WTC11 (cell line): ENCODE data around the gene MCRIP2. TPM values are rescaled to one million over a fixed set of nuclear protein-coding genes. Genes with fewer than 3 reads are reported as not detected.

Experiments used
- ATAC-seq: fragments of 200-7000 bp; cut with Tn5 transposase; 2 replicates; pipeline ENCODE4 v1.10.0; 2021; ENCODE audit warnings: mild to moderate bottlenecking, moderate library complexity
- CTCF ChIA-PET: fragments of 300-600 bp; sonication (Branson Sonifier 250); formaldehyde crosslinking; loops from one replicate; lab custom pipeline; 2021; ENCODE audit warnings: antibody characterized with exemption; lab: Charles Lee
- POLR2A ChIA-PET: fragments of 350-600 bp; sonication (Branson Sonifier 250); formaldehyde crosslinking; loops from one replicate; lab custom pipeline; 2021; ENCODE audit warnings: antibody characterized with exemption; lab: Charles Lee
- DNase-seq: peaks from one replicate; pipeline ENCODE4 v3.0.0; 2021; ENCODE audit warnings: low spot score
- H3K27ac Mint-ChIP-seq: 2 replicates; pipeline ENCODE4 v1.8.0; 2021; ENCODE audit warnings: mixed read lengths
- H3K27me3 Mint-ChIP-seq: 2 replicates; pipeline ENCODE4 v1.8.0; 2021; ENCODE audit warnings: low read depth, mild to moderate bottlenecking, moderate library complexity, mixed read lengths
- H3K36me3 Mint-ChIP-seq: 2 replicates; pipeline ENCODE4 v1.8.0; 2021; ENCODE audit warnings: mixed read lengths
- H3K4me1 Mint-ChIP-seq: 2 replicates; pipeline ENCODE4 v1.8.0; 2022; ENCODE audit warnings: mixed read lengths
- H3K4me3 Mint-ChIP-seq: 2 replicates; pipeline ENCODE4 v1.8.0; 2021; ENCODE audit warnings: mild to moderate bottlenecking, moderate library complexity, mixed read lengths
- H3K9me3 Mint-ChIP-seq: 2 replicates; pipeline ENCODE4 v1.8.0; 2021; ENCODE audit warnings: mixed read lengths
- AFF4 ChIP-seq: sonication (generic); formaldehyde crosslinking; IDR thresholded peaks from 2 replicates; pipeline ENCODE4 v1.8.1; 2023; ENCODE audit warnings: mild to moderate bottlenecking, missing genetic modification reagents, borderline replicate concordance
- CREB1 ChIP-seq: sonication (generic); formaldehyde crosslinking; IDR thresholded peaks from 2 replicates; pipeline ENCODE4 v1.8.0; 2023; ENCODE audit warnings: mild to moderate bottlenecking, missing genetic modification reagents
- E2F5 ChIP-seq: sonication (generic); formaldehyde crosslinking; IDR thresholded peaks from 2 replicates; pipeline ENCODE4 v1.8.1; 2022; ENCODE audit warnings: mild to moderate bottlenecking, moderate library complexity, missing genetic modification reagents
- ELF4 ChIP-seq: sonication (generic); formaldehyde crosslinking; IDR thresholded peaks from 2 replicates; pipeline ENCODE4 v1.8.1; 2022; ENCODE audit warnings: low read depth, mild to moderate bottlenecking, moderate library complexity, missing genetic modification reagents
- ESRRA ChIP-seq: sonication (generic); formaldehyde crosslinking; IDR thresholded peaks from 2 replicates; pipeline ENCODE4 v1.8.1; 2022; ENCODE audit warnings: mild to moderate bottlenecking, missing genetic modification reagents, borderline replicate concordance
- MLX ChIP-seq: sonication (generic); formaldehyde crosslinking; IDR thresholded peaks from 2 replicates; pipeline ENCODE4 v1.8.1; 2023; ENCODE audit warnings: mild to moderate bottlenecking, missing genetic modification reagents, moderate library complexity
- PREB ChIP-seq: sonication (generic); formaldehyde crosslinking; IDR thresholded peaks from 2 replicates; pipeline ENCODE4 v1.8.1; 2022; ENCODE audit warnings: mild to moderate bottlenecking, missing genetic modification reagents, moderate library complexity, borderline replicate concordance
- TEAD1 ChIP-seq: sonication (generic); formaldehyde crosslinking; IDR thresholded peaks from 2 replicates; pipeline ENCODE4 v1.8.0; 2022; ENCODE audit warnings: mild to moderate bottlenecking, missing genetic modification reagents
- TP53 ChIP-seq: sonication (generic); formaldehyde crosslinking; IDR thresholded peaks from 2 replicates; pipeline ENCODE4 v1.8.1; 2023; ENCODE audit warnings: mild to moderate bottlenecking, missing genetic modification reagents
- ZMAT4 ChIP-seq: fragments of 250-450 bp; sonication (Bioruptor Pico); IDR thresholded peaks from 2 replicates; pipeline ENCODE4 v1.9.0; 2021; ENCODE audit warnings: mild to moderate bottlenecking
- ZNF263 ChIP-seq: sonication (generic); formaldehyde crosslinking; IDR thresholded peaks from 2 replicates; pipeline ENCODE4 v1.8.1; 2022; ENCODE audit warnings: low read depth, mild to moderate bottlenecking, moderate library complexity, missing genetic modification reagents
- ZNF423 ChIP-seq: fragments of 250-450 bp; sonication (Bioruptor Pico); IDR thresholded peaks from 2 replicates; pipeline ENCODE4 v2.1.2; 2022; ENCODE audit warnings: mild to moderate bottlenecking, moderate library complexity
- total RNA-seq: library from RNA; stranded (reverse); gene quantifications from 3 replicates; pipeline ENCODE4 v1.2.3, GENCODE V29; 2021
- TF ChIP-seq, protein P1 (sequence below): sonication (generic); formaldehyde crosslinking; IDR thresholded peaks from 2 replicates; pipeline ENCODE4 v1.8.1; 2023; ENCODE audit warnings: mild to moderate bottlenecking, missing genetic modification reagents
- TF ChIP-seq, protein P2 (sequence below): fragments of 250-450 bp; sonication (Bioruptor Pico); IDR thresholded peaks from 2 replicates; pipeline ENCODE4 v1.9.0; 2021; ENCODE audit warnings: mild to moderate bottlenecking

MCRIP2 gene
- total RNA-seq, 1 experiment from 2014 or later = 63.3 TPM

DNA sequence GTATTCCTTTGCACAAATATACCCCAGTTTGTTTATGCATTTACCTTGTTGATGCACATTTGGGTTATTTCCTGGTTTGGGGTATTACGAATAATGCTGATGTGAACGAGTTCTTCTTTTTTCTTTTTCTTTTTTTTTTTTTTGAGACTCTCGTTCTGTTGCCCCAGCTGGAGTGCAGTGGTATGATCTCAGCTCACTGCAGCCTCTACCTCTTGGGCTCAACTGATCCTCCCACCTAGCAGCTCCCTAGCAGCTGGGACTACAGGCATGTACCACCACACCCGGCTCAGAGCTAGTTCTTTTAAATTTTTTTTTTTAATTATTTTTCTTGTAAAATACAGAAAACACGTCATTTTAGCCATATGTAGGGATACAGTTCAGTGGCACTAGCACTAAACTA, 37.7 kb upstream of the MCRIP2 start (continued):
- TF ChIP-seq CREB1 (CRISPR knock-in tag) = no peak

DNA sequence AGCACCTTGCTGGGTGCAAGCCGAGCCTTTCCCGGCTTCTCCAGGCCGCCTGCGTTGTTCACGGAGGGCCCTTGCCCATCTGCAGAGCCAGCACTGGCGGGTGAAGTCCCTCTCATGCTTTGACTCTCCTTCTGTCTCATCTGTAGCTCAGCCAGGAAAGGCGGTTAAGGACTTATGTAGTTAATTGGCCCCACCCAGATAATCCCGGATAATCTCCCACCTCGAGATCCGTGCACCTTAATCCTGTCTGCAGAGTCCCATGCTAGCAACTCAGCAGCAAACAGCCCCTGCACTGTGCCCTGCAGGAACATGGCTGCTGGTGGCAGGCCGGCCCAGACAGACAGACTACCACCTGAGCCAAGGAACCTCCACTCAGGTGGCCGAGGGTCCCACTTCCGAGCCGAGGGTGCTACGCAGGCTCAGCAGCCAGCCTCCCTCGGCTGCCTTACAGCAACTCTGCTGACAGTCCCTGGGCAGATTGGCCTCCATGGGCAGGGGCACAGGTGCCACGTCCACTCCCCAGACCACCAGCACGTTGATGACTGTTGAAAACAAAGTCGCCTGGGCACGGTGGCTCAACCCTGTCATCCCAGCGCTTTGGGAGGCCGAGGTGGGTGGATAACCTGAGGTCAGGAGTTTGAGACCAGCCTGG, 34.8 kb upstream of the MCRIP2 start:
- POLR2A ChIA-PET = no interaction called here
- TF ChIP-seq TEAD1 (CRISPR knock-in tag) = no peak
- no peak for TF ChIP-seq PREB (CRISPR knock-in tag)
- no peak for TF ChIP-seq ZMAT4
- TF ChIP-seq, protein P1, sequence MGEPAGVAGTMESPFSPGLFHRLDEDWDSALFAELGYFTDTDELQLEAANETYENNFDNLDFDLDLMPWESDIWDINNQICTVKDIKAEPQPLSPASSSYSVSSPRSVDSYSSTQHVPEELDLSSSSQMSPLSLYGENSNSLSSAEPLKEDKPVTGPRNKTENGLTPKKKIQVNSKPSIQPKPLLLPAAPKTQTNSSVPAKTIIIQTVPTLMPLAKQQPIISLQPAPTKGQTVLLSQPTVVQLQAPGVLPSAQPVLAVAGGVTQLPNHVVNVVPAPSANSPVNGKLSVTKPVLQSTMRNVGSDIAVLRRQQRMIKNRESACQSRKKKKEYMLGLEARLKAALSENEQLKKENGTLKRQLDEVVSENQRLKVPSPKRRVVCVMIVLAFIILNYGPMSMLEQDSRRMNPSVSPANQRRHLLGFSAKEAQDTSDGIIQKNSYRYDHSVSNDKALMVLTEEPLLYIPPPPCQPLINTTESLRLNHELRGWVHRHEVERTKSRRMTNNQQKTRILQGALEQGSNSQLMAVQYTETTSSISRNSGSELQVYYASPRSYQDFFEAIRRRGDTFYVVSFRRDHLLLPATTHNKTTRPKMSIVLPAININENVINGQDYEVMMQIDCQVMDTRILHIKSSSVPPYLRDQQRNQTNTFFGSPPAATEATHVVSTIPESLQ (CRISPR knock-in tag) = no peak
- TF ChIP-seq ZNF423 (CRISPR knock-in tag) = no peak
- TF ChIP-seq ZNF263 (CRISPR knock-in tag) = no peak
- TF ChIP-seq AFF4 (CRISPR knock-in tag) = no peak
- TF ChIP-seq ELF4 (CRISPR knock-in tag) = no peak
- TF ChIP-seq, protein P2, sequence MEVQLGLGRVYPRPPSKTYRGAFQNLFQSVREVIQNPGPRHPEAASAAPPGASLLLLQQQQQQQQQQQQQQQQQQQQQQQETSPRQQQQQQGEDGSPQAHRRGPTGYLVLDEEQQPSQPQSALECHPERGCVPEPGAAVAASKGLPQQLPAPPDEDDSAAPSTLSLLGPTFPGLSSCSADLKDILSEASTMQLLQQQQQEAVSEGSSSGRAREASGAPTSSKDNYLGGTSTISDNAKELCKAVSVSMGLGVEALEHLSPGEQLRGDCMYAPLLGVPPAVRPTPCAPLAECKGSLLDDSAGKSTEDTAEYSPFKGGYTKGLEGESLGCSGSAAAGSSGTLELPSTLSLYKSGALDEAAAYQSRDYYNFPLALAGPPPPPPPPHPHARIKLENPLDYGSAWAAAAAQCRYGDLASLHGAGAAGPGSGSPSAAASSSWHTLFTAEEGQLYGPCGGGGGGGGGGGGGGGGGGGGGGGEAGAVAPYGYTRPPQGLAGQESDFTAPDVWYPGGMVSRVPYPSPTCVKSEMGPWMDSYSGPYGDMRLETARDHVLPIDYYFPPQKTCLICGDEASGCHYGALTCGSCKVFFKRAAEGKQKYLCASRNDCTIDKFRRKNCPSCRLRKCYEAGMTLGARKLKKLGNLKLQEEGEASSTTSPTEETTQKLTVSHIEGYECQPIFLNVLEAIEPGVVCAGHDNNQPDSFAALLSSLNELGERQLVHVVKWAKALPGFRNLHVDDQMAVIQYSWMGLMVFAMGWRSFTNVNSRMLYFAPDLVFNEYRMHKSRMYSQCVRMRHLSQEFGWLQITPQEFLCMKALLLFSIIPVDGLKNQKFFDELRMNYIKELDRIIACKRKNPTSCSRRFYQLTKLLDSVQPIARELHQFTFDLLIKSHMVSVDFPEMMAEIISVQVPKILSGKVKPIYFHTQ = no peak
- no peak for TF ChIP-seq TP53 (CRISPR knock-in tag)
- TF ChIP-seq ESRRA (CRISPR knock-in tag) = no peak
- TF ChIP-seq E2F5 (CRISPR knock-in tag) = no peak
- no peak for TF ChIP-seq MLX (CRISPR knock-in tag)
- no peak for ATAC-seq
- Mint-ChIP-seq H3K9me3 (peaks cover 12% of the 10 kb centered on the region), H3K36me3 (peaks cover 17% of the 10 kb centered on the region), H3K27ac (no peak overlapping the region), H3K4me3 (no peak overlapping the region), H3K27me3 (no peaks in the 10 kb centered on the region), H3K4me1 (peaks cover 8% of the 10 kb centered on the region)
- CTCF ChIA-PET = interaction anchor here (0.7 kb wide), 1 partner anchor 16 kb away, joined by 3 read pairs; no protein-coding TSS in a partner anchor
- no peak for DNase-seq
